Adrenal gland (tissue), 5 donors: ENCODE measurements around the gene PPBP.

ENCODE experiments used
- POLR2A ChIP-seq, 2 donors: fragments of 450-650 bp; IDR thresholded peaks; one replicate each; pipeline ENCODE4 v1.6.1; 2017; ENCODE audit warnings: antibody characterized with exemption in 2 of 2, mild to moderate bottlenecking in 2 of 2, moderate library complexity in 1 of 2
- TF ChIP-seq, protein P1 (sequence below), 6 experiments: fragments of 450-650 bp in 4 of 6; fragments of 200-600 bp in 2 of 6; sonication (generic) in 1 of 6; IDR thresholded peaks; 1 replicate in 5 of 6; 2 replicates in 1 of 6; pipeline versions ENCODE4 v1.5.1 to v1.8.0; 2016 to 2021; ENCODE audit warnings: antibody characterized with exemption in 6 of 6, mild to moderate bottlenecking in 2 of 6, moderate library complexity in 1 of 6
- donor health status: DM: no; HTN: no; CAD: no.

DNA sequence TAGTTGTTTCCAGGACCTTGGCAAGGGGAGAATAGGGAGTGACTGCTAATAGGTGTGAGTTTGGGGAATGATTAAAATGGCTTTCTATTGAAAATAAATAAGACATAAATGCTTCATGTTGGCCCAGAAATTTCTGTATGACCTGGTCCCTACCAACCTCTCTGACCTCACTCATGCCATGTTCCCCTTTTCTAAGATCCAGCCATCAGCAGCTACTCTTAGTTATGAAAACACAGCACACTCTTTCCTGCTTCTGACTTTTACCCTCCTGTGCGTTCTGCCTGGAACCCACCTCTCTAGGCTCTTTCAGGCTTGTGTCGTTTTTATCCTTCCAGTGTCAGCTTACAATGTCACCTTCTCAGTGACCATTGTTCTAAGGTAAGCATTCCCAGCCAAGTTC lies 25.3 kb upstream of the PPBP start:
- TF ChIP-seq, protein P1, sequence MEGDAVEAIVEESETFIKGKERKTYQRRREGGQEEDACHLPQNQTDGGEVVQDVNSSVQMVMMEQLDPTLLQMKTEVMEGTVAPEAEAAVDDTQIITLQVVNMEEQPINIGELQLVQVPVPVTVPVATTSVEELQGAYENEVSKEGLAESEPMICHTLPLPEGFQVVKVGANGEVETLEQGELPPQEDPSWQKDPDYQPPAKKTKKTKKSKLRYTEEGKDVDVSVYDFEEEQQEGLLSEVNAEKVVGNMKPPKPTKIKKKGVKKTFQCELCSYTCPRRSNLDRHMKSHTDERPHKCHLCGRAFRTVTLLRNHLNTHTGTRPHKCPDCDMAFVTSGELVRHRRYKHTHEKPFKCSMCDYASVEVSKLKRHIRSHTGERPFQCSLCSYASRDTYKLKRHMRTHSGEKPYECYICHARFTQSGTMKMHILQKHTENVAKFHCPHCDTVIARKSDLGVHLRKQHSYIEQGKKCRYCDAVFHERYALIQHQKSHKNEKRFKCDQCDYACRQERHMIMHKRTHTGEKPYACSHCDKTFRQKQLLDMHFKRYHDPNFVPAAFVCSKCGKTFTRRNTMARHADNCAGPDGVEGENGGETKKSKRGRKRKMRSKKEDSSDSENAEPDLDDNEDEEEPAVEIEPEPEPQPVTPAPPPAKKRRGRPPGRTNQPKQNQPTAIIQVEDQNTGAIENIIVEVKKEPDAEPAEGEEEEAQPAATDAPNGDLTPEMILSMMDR (IDR thresholded peaks at IDR 0.05): no peak
- TF ChIP-seq POLR2A (IDR thresholded peaks at IDR 0.05): no peak
